ENCODE measurements around the gene UVRAG.

DNA sequence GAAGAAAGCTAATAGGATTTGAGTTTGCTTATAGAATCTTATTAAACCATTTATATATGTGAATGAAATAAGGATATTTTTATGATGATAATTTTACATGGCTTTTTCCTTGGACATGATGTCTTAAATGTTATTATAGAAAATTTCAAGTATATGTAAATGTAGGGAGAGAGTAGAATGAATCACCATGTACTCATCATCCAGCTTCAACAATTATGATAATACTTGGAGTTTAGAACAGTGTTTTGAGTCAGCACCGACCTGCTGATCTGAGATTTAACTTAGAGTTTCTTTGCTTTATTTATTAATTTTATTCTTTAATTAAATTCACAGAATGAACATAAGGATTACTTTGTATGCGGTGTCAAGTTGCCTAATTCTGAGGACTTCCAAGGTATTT lies 193.5 kb downstream of the UVRAG start:
- TF ChIP-seq CTCF (IDR thresholded peaks at IDR 0.05 in 4 of 5, conservative IDR thresholded peaks at IDR 0.05 in 1 of 5) (no peak), POLR2A (IDR thresholded peaks at IDR 0.05) (no peak)

Data from gastrocnemius medialis (tissue), 4 donors.